NCI-H510A treated with DMSO at 0.1 percent for 48 hours (cell line): ENCODE measurements around the gene SCAND1.

ENCODE experiments used
- DNase-seq: peaks from one replicate; lab custom pipeline; 2025; lab: John Stamatoyannopoulos, UW

SCAND1 gene

DNA sequence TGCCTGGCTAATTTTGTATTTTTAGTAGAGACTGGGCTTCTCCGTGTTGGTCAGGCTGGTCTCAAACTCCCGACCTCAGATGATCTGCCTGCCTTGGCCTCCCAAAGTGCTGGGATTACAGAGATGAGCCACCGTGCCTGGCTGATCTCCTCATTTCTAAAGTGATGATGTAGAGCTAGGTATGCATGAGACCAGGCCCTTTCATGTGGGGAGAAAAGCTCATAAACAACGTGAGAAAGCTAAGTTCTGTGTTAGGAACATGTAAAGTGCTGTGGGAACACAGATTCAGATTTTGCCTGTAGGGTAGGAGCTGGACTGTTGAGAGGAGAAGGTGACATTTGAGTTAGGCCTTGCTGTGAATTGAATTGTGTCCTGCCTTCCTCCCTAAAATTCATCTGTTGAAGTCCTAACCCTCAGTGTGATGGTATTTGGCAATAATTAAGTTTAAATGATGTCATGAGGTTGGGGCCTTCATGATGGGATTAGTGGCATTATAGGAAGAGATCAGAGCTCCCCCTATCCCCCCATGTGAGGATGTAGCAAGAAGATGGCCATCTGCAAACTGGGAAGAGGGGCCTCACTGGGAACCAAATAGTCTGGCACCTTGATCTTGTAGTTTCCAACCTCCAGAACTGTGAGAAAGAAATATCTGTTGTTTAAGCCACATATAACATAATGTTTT is 49.2 kb downstream of the SCAND1 start:
- no peak for DNase-seq

DNA sequence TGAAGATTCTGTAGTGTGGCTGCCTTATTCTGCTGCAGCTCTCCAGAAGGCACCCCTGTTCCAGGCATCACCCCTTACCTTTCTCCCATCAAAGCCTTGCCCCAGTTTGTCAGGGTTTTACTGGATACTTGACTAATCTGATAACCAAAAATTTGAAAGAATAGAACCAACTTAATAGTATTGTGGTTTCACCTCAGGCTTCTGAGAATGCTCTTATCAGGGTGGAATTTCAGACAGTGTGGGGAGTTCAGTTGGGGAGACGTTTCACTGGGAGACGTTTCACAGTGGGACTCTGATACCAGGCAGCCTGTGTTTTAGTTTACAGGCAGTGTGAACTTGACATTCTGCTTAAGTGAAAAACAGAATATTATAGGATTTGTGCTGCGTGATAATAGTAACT is 50.5 kb downstream of the SCAND1 start:
- DNase-seq = no peak
